Hepatocyte (in vitro differentiated cells): ENCODE results near the gene RFFL.

Experiments used
- EZH2phosphoT487 ChIP-seq: fragments of 200-600 bp; sonication (generic); IDR thresholded peaks from one replicate; pipeline ENCODE4 v1.6.1; 2018; ENCODE audit warnings: antibody characterized with exemption, mild to moderate bottlenecking, low read depth, moderate library complexity; ENCODE audit not compliant: unreplicated experiment, severe bottlenecking
- TF ChIP-seq, protein P1 (sequence below): fragments of 200-600 bp; sonication (generic); IDR thresholded peaks from 2 replicates; pipeline ENCODE4 v1.5.1; 2016; ENCODE audit warnings: antibody characterized with exemption, mild to moderate bottlenecking; ENCODE audit not compliant: poor library complexity

DNA sequence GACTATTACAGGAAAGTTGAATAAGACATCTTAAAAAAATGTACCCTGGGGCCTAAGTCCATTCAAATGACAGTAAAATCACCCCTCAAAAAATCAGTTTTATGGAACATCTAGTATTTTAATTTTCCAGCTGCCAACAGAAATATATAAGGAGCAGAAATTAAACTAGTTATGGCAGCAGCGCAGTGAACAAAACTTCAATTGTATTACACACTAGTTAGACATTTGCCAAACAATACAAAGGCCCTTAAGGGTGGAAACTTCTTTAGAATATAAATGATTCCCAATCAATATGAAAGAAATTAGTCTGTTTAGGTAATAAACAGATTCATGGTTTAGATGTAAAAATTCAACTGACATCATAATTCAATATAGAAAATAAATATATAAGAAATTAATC, 18.1 kb upstream of the RFFL start:
- no peak for TF ChIP-seq EZH2phosphoT487
- TF ChIP-seq, protein P1, sequence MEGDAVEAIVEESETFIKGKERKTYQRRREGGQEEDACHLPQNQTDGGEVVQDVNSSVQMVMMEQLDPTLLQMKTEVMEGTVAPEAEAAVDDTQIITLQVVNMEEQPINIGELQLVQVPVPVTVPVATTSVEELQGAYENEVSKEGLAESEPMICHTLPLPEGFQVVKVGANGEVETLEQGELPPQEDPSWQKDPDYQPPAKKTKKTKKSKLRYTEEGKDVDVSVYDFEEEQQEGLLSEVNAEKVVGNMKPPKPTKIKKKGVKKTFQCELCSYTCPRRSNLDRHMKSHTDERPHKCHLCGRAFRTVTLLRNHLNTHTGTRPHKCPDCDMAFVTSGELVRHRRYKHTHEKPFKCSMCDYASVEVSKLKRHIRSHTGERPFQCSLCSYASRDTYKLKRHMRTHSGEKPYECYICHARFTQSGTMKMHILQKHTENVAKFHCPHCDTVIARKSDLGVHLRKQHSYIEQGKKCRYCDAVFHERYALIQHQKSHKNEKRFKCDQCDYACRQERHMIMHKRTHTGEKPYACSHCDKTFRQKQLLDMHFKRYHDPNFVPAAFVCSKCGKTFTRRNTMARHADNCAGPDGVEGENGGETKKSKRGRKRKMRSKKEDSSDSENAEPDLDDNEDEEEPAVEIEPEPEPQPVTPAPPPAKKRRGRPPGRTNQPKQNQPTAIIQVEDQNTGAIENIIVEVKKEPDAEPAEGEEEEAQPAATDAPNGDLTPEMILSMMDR: no peak
